DMS114 treated with DMSO at 0.1 percent for 48 hours (cell line): ENCODE results near the gene ZNF148.

Experiments
- DNase-seq: peaks from one replicate; lab custom pipeline; 2025; ENCODE audit not compliant: unreplicated experiment; lab: John Stamatoyannopoulos, UW

Gene ZNF148

GRCh38 chr3:125229707-125230106, 145.4 kb downstream of the ZNF148 start:
- no peak for DNase-seq

- no peak for DNase-seq
Observed at GRCh38 chr3:125229168-125229567, 146.0 kb downstream of the ZNF148 start.

- DNase-seq = no peak
Observed at GRCh38 chr3:125221831-125222230, 153.3 kb downstream of the ZNF148 start.

- no peak for DNase-seq
Observed at GRCh38 chr3:125220727-125221429, 154.2 kb downstream of the ZNF148 start.

GRCh38 chr3:125220183-125220582, 154.9 kb downstream of the ZNF148 start:
- no peak for DNase-seq

GRCh38 chr3:125219261-125219701, 155.8 kb downstream of the ZNF148 start:
- no peak for DNase-seq

- no peak for DNase-seq
Observed at GRCh38 chr3:125214738-125215137, 160.4 kb downstream of the ZNF148 start.

- no peak for DNase-seq
Observed at GRCh38 chr3:125213946-125214542, 161.1 kb downstream of the ZNF148 start.

GRCh38 chr3:125213364-125213755, 161.8 kb downstream of the ZNF148 start:
- no peak for DNase-seq

GRCh38 chr3:125212509-125213363, 162.4 kb downstream of the ZNF148 start, which contains the start of gene SLC12A8:
Gene SLC12A8 (minus strand): TSS chr3:125212748. CDS start chr3:125211349, 1,399 bp downstream.
- DNase-seq = no peak

- DNase-seq = no peak
Observed at GRCh38 chr3:125212091-125212508, 163.0 kb downstream of the ZNF148 start.

GRCh38 chr3:125211523-125212090, 163.5 kb downstream of the ZNF148 start:
- DNase-seq = no peak

- no peak for DNase-seq
Observed at GRCh38 chr3:125207949-125208568, 167.1 kb downstream of the ZNF148 start.

GRCh38 chr3:125207507-125207906, 167.6 kb downstream of the ZNF148 start:
- no peak for DNase-seq

GRCh38 chr3:125206934-125207333, 168.2 kb downstream of the ZNF148 start:
- no peak for DNase-seq

GRCh38 chr3:125203731-125204130, 171.4 kb downstream of the ZNF148 start:
- DNase-seq = no peak

- DNase-seq = no peak
Observed at GRCh38 chr3:125202197-125202596, 172.9 kb downstream of the ZNF148 start.

GRCh38 chr3:125200731-125201139, 174.4 kb downstream of the ZNF148 start:
- no peak for DNase-seq

GRCh38 chr3:125194849-125195601, 180.1 kb downstream of the ZNF148 start:
- DNase-seq = no peak
